HepG2 (cell line): ENCODE measurements around the gene FAM117B.

Experiments used
- CHD2 ChIP-seq: IDR thresholded peaks from 2 replicates; pipeline ENCODE4 v1.6.1; 2011; ENCODE audit warnings: low read depth, low read length, improper control_type of control experiment
- ZNF34 ChIP-seq: sonication (generic); formaldehyde crosslinking; IDR thresholded peaks from 2 replicates; pipeline ENCODE4 v1.4.0; 2020; ENCODE audit warnings: mild to moderate bottlenecking, missing genetic modification reagents, borderline replicate concordance
- ZNF577 ChIP-seq: sonication (generic); formaldehyde crosslinking; IDR thresholded peaks from 2 replicates; pipeline ENCODE4 v1.4.0; 2020; ENCODE audit warnings: mild to moderate bottlenecking, low read depth, missing genetic modification reagents, borderline replicate concordance

DNA sequence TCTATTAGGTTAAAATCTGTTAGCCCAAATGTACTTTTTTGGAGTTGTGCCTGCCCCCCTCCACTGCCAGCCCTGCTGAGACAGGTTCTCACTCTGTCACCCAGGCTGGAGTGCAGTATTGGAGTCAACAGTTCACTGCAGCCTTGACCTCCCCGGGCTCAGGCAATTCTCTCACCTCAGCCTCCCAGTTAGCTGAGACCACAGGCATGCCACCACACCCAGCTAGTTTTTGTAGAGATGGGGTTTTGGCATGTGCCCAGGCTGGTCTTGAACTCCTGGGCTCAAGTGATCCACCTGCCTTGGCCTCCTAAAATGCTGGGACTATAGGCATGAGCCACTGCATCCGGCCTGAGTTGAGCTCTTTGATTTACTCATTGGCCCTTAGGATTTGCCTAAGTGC is 126.1 kb downstream of the FAM117B start:
- TF ChIP-seq ZNF577 (CRISPR knock-in tag) (no peak), ZNF34 (CRISPR knock-in tag) (no peak), CHD2 (no peak)
